DLD1 (cell line): Measurements from ENCODE around the gene EIF2B1.

Experiments used
- in situ Hi-C: cut with HindIII; loops from 2 replicates; pipeline ENCODE4 v1.10.0; 2017; ENCODE audit warnings: low sequenced_read_pairs

The EIF2B1 gene

DNA sequence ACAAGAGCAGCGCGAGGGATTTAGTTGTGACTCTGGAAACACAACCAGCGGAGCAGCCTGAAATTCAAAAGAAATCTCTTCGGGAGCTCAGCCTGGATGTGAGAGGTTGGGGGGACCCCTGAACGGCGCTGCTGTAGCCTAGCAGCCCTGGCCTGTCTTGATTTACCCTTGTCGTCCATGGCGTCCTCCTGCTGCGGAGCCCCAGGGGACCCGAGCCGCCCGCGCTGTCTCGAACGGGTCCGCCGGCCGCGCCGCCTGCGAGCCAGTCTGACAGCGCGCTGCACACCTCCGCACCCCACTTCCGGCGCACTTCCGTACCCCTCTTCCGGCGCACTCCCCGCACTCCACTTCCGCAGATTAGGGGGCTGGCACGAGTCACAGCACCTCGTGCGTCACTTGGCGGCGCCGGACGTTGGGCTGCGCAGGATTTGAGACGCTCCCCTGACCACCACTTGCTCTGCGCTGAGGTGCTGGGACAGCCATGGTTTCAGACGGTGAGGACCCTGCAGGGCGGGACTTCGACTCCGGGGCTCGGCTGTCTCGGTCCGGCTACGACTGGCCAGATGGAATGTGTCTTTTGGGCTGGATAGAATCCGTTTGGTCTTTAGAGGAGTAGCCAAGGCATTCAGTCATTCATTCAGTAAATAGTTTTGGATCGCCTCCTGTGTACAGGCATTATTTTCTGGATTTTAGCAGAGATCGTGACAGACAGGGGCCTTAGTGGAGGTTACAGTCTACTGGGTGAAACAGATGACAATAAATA is at the start of gene EIF2B1, which contains the start of gene GTF2H3:
Gene EIF2B1 (minus strand): TSS at position 308 of the 763 bp plus-strand sequence. CDS start 129 bp downstream, at position 179.
Gene GTF2H3 (plus strand): TSS at position 451 of the 763 bp plus-strand sequence. CDS start 31 bp downstream, at position 482.
- in situ Hi-C loops = no loop called here

DNA sequence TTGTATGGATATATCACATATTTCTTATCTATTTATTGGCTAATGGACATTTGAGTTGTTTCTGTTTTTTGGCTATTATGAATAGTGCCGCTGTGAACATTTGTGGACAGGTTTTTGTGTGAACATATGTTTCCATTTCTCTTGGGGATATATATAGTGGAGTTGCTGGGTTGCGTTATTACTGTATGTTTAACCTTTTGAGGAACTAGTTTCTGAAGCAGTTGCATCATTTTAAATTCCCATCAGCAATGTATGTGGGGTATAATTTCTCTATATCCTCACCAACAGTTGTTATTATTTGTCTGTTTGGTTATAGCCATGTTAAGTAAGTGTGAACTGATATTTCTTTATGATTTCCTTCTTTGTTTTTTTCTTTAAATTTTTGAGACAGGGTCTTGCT is 48.1 kb upstream of the EIF2B1 start:
- in situ Hi-C loops = no loop called here

DNA sequence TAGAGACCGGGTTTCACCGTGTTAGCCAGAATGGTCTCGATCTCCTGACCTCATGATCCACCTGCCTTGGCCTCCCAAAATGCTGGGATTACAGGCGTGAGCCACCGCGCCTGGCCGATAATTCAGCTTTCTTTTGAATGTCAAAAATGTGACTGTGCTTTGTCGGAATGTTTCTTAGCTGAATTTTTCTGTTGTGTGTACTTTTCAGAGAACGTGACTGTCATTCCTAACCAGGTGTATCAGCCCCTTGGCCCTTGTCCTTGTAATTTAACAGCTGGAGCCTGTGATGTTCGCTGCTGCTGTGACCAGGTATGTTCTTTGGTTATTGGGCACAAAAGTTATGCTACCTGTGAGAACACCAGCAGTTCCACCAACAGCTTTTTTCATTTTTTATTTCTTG is 45.5 kb upstream of the EIF2B1 start:
- in situ Hi-C loops = no loop called here

DNA sequence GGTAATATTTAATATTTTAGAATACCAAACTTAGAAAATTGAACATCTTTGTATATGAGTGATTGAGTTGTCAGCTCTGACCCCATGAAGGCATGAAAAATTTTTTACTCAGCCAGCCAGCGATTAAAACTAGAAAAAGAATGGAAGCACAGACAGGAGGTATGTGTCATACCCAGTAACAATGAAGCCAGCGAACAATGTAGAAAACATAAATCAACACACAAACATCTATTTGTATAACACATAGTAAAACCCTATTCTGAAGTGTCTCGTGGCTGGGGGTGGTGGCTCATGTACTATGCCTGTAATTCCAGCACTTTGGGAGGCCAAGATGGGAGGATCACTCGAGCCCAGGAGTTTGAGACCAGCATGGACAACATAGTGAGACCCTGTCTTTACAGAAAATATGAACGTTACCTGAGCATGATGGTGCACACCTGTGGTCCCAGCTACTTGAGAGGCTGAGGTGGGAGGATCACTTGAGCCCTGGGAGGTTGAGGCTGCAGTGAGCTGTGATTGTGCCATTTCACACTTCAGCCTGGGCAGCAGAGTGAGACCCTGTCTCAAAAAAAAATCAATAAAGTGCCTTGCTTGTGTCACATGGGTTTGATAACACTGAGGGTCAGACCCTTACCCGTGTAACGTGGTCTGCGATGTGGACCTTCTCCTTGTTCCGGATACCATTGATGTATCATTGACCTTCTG is 43.3 kb upstream of the EIF2B1 start:
- in situ Hi-C loops = no loop called here

DNA sequence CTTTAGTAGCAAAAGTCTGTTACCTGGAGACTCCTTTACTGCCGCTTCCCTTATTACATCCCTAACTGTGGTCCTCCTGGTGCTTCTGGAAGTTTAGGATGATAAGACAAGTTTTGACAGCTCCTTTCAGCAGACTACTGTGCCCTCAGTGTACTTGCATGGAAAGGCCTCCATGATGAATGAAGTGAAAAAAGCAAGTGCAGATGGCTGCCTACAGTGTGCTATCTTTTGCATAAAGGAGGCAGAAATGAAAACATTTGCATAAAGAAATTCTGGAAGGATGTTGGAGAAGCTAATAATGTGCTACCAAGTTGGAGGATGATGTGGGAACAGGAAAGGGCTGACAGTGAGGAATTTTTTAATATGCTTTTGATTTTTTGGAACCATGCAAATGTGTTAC is 42.0 kb upstream of the EIF2B1 start:
- in situ Hi-C loops = no loop called here

DNA sequence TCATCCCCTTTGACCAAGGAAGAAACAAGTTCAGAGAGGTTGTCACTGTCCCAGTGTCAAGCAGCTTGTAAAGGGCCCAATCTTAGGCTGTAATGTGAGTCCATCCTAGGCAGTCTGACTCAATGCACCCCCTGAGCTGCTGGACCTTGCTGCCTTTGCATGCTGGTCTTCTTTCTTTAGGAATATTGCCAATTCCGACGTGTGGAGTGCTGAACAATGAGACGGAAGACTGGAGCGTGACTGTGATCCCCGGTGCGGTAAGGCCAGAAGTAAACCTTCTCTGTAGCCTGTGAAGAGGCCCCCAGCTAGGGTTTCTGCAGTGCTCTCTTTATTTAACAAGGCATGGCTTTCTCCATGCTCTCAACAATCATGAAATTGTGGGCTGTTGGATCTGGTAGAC is 38.4 kb upstream of the EIF2B1 start:
- in situ Hi-C loops = no loop called here

DNA sequence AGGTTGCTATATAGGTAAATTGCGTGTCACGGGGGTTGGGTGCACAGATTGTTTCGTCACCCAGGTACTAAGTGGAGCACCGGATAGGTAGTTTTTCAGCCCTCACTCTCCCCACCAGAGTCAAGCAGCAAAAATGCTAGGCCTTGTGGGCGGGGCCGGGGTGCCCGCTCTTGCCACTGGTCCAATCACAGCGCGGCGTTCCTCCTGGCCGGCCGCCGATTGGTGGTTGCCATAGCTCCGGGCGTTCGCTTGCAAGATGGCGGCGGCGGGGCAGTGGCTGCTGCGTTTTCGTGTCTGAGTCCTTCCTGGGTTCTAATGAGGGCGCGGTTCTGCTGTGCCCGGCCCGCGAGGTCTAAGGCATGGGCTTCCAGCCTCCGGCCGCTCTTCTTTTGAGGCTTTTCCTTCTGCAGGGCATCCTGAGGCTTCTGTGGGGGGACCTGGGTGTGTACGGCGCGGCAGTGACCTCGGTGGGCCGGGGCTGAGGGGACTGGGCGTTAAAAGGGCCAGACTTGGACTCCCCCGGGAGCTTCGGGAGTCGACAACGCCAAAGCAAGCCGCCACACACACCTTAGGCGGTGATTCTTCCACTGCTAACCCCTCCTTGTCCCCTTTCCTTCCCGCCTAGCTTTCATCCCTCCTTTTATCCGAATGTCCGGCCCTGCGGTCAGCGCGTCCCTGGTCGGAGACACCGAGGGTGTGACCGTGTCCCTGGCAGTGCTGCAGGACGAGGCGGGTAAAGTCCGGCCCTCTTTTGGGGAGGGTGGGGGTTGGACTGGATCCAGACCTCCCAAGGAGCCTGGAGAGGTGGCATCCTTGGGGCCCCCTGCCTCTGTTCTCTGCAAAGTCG is 37.6 kb upstream of the EIF2B1 start, which contains the start of gene TCTN2:
Gene TCTN2 (plus strand): TSS at position 232 of the 847 bp plus-strand sequence. CDS start 128 bp downstream, at position 360.
- in situ Hi-C loops = no loop called here

DNA sequence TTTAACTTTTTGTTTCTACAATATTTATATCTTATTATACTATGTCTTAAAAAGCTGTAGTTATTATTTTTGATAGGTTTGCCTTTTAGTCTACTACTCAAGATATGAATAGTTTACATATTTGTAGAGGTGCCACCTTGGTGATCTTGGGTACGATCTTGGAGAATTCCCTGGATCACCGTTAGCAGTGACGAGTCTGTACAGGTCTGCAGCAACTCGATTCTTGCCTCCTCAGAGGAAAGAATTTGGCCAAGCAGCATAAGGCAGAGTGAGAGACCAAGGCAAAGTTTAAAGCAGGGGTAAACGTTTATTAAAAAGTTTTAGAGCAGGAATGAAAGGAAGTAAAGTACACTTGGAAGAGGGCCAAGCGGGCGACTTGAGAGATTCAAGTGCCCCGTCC is 34.3 kb upstream of the EIF2B1 start:
- in situ Hi-C loops = no loop called here

DNA sequence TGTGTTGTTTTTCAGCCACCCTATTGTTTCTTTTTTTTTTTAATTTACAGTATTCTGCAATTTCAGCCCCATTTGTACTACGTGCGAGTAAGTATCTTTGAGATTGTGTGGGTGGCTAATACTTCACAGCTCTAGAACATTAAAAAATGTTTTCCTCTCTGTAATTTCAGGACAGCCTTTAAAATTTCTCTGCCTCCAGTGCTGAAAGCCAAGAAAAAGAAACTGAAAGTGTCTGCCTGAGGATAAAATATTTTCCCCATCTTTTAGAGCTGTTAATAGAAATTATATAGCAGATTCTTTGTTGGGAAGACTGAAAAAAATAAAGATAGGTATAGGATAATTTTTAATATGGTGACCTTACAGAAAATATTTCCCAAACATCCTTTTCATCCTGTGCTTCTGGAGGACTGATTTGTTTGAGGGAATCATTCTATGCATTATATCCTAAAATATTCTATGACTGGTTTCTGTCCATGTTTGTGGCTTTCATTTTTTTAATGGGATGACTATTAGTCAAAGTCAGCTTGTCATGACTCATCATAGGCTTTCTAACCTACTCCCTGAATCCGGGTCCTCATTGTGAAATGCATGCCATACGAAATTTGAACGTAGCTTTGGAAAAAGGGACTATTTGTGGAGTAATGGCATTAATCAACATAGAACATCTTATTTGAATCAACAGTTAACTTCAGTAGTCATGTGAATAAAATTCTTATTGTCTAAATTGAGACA is 26.7 kb upstream of the EIF2B1 start:
- in situ Hi-C loops = no loop called here

DNA sequence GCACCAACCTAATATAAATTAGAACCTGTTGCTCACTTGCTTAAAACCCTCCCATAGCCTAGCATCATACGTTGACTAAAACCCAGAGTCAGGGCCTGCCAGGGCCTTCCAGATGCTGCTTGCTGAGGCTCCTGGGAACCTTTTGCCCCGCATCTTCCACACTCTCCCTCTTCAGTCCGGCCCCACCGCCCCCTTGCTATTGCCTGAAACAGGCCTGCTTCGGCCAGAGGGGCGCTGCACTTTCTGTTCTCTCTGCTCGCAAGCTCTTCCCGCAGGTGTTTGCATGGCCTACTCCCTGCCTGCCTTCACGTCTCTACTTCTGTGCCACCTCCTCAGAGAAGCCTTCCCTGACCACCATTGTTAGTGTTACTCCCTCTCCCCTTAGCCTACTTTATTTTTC is 23.7 kb upstream of the EIF2B1 start:
- in situ Hi-C loops = no loop called here

DNA sequence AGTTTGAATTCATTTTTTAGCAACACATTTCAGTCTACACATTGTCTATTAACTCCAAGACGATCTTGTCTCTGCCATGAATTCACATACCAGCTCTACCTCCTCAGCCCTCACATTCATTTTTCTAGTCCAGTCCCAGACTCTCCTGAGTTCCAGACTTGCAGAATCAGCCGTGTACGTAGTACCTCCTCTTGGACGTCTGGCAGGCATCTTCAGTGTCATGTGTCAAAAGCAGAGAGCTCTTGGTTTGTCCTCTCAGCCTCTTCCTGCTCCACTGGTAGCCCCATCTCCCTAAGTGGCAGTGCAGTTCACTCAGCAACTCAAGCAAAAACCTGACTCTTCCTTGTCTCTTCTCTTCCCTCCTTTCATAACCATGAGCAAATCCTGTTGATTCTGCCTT is 22.9 kb upstream of the EIF2B1 start:
- in situ Hi-C loops = no loop called here

DNA sequence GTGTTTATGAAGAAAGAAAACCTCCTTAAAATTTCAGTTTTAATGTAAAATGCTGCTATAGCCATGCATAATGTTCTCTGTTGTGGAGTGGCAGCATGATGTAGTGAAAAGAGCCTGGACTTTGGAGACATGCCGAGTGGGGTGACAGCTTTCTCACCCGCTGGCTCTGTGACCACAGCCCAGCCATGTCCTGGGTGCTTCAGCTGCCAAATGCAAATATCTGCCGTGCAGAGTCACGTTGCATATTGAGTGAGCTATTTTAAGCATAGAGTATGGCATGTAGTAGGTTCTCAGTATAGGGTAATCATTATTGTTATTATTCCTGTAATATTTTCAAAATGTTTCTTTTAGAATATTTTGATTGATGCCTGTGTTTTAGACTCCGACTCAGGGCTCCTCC is 21.9 kb upstream of the EIF2B1 start:
- in situ Hi-C loops = no loop called here

DNA sequence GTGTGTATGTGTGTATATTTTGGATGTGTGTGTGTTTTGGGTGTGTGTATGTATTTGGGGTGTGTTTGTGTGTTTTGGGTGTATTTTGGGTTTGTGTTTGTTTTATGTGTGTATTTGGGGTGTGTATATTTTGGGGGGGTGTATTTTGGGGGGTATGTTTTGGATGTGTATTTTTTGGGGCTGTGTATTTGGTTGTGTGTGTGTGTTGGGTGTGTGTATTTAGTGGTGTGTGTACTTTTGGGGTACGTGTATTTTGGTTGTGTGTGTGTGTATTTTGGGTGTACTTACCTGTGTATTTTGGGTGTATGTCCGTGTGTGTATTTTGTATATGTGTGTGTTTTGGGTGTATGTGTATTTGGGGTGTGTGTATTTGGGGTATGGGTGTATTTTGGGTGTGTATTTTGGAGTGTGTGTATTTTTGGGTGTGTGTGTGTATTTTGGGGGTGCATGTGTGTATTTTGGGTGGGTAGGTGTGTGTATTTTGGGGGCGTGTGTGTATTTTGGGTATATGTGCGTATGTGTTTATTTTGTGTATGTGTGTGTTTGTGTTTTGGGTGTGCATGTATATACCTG is 20.7 kb upstream of the EIF2B1 start:
- in situ Hi-C loops = no loop called here

DNA sequence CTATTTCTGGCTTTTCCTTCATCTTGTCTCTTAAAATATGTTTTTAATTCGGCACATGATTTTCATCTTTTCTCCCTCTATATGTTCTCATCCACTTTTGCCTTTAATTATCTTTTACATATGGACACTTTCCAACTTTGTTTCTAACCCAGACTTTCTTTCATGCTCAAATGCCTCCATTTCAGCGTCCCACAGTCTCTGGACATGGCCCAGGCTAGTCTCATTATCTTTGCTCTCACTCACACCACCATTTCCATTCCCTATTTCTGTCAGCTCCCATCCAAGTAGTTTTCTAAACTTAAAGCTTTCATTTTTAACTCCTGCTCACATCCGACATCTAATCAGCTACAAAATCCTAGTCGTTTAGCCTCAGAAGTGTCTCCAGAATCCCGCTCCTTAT is 14.9 kb upstream of the EIF2B1 start:
- in situ Hi-C loops = no loop called here

DNA sequence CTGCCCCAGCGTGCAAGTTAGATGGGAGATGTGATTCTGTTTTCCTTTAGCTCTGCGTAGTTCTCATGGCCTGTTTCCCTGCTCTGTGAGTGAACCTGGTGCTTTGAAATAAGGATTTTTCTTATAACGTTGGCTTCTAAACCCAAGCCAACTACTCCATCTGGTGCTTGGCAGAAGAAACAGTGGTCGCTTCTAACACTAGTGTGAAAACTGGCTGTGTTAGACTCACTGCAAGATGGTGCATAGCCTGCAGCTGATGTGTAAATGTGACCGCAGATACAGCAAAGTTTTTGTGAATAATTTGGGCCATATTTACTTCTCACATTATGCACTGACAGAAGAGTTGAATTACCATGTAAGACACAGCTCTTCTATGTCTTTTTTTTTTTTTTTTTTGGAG is 12.4 kb upstream of the EIF2B1 start:
- in situ Hi-C loops = no loop called here

DNA sequence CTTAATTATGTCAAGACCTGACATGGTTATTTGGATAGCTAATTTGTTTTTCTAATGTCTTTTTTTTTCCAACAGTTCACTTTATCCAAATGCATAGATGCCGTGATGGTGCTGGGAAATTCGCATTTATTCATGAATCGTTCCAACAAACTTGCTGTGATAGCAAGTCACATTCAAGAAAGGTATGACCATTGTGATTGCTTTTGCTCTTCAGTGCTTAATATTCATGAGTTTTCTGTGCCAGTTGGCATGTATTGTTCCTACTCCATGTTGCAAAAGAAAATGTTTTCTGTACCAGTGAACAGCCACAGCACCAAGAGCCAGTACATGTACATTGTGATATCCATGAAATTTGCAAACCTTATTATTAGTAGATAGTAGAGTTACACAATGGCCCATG is 11.9 kb upstream of the EIF2B1 start:
- in situ Hi-C loops = no loop called here

DNA sequence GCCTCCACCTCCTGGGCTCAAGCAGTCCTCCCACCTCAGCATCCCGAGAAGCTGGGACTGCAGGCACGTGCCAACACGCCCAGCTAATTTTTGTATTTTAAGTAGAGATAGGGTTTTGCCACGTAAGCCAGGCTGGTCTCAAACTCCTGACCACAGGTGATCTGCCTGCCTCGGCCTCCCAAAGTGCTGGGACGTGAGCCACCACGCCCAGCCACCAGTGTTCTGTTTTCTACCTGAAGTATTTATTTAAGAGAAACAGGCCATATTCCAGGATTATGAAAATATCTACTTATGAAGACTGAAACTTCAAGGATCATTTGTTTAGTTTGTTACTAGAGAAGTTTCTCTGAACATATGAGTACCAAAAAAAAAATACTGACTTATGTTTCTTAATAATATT is 10.4 kb upstream of the EIF2B1 start:
- in situ Hi-C loops = no loop called here

DNA sequence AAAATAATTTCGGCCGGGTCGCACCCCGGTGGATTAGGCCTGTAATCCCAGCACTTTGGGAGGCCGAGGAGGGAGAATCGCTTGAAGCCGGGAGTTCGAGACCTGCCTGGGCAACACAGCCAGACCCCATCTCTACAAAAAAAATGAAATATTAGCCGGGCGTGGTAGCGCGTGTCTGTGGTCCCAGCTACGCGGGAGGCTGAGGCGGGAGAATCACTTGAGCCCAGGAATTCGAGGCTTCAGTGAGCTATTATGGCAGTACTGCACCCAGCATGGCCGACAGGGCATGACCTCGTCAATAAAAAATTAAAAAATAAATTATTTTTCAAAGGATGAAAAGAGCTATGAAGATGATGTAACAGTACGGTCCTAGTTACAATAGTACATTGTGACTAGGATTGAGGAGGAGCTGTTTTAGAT is 666 bp upstream of the EIF2B1 start:
- in situ Hi-C loops = no loop called here

DNA sequence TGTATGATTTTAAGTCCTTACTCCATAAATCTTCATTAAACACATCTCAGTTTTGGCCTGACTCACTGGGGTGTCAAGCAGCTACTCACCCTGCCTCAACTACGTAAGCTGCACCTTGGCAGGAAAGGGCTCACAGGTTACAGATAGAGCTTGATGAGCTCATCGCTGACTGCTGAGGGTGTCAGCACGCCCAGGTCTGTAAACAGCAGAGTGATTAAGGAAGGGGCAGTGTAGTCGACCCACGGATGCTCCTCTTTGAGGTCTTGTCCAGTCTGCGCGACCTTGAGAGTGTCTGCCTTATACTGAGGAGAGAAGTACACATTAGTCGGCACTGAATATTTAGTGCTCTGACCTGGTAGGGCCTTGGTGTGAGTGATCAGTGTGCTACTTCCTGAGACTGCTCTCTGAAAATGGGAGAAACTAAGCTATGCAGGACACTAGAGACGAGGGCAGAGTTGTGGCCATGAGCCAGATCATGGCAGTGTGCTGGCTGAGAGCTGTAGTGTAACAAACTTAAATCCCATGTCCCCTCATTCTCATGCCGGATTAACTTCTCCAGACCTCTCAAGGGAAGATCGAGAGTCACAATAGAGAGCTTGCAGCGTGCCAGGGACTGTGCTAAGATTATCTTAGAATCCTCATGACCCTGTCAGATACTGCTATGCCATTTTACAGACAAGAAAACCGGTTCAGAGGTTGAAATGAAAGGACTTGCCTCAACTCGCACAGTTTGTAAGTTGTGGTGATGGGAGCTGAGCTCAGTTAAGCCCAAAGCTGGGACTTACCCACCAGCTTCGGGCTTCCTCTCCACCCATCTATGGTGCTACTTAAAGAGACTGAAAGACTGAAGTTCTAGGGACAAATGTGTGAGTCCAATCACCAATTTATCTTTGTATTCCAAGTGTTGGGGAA is 11.6 kb downstream of the EIF2B1 start:
- in situ Hi-C loops = no loop called here
